ENCODE data around the gene OXNAD1.

Gene OXNAD1

DNA sequence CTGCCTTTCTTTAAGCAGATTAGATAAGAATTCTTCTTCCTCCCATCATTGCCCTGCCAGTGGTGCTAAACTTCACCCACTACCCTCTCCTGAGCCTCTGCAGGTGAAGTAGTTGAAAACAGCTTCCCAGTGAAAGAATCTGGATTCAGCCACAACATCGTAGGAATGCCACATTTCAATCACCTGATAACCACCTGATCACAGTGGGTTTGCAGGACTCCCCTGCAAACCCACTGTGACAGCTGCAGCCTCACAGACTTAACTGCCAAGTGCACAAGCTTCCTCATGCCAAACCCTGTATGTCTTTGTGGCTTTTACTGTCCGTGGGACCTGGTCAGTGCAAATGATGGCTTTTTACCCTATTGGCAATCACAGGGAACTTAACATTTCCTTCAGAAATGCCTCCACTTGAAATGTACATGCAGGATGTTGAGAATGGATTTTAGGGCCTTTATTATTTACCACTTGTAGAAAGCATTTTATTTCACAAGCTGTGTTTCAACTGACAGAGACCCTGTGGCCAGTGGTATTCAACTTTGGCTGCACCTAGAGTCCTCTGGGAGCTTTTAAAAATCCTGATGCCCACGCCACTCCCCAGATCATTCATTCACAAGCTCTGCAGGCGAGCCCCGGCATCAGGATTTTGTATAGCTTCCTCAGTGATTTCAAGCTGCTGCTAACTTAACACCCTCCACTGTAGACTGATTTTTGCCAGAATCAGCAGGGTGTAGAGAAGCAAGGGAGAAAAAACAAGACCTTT, 49.1 kb downstream of the OXNAD1 start:
- H3K4me3 ChIP-seq (ENCODE audit: low read length) = no peak overlapping the region
- TF ChIP-seq ZNF274 (IDR thresholded peaks at IDR 0.05; ENCODE audit: low read depth, low read length) = no peak

DNA sequence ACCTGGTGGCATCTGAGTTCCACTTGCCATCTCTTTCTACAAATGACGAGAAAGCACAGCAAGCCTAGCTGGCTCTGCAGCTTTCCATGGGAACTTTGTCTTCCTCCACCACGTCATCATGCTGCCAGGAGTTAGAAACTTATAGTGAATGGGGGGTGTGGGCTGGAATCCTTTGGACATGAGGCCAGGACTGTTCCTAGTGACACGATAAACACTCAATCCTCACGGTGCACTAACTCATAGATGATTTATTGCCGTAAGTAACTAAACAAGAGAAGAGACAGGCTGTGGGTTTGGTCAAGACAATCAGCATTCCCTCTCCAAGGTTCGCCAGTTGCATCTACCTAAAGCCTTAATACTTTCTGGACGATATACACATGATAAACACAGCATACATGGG, 50.6 kb downstream of the OXNAD1 start:
- no peak for TF ChIP-seq ZNF274 (IDR thresholded peaks at IDR 0.05; ENCODE audit: low read depth, low read length)
- no peak overlapping the region for H3K4me3 ChIP-seq (ENCODE audit: low read length)

DNA sequence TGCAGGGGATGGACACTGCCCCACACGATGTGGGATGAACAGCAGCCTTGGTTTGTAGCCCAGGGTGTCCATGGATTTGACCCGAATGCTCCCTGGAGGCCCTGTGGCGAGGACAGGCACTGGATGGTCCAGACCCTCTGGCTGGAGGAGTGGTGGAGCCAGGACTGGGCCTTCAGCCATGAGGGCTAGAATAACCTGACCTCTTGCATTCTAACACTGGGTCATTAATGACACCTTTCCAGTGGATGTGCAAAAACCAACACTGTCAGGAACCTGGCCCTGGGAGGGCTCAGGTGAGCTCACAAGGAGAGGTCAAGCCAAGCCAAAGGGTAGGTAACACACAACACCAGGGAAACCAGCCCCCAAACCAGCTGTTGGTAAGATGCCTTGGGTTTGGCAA, 51.4 kb downstream of the OXNAD1 start:
- no peak overlapping the region for H3K4me3 ChIP-seq (ENCODE audit: low read length)
- no peak for TF ChIP-seq ZNF274 (IDR thresholded peaks at IDR 0.05; ENCODE audit: low read depth, low read length)

DNA sequence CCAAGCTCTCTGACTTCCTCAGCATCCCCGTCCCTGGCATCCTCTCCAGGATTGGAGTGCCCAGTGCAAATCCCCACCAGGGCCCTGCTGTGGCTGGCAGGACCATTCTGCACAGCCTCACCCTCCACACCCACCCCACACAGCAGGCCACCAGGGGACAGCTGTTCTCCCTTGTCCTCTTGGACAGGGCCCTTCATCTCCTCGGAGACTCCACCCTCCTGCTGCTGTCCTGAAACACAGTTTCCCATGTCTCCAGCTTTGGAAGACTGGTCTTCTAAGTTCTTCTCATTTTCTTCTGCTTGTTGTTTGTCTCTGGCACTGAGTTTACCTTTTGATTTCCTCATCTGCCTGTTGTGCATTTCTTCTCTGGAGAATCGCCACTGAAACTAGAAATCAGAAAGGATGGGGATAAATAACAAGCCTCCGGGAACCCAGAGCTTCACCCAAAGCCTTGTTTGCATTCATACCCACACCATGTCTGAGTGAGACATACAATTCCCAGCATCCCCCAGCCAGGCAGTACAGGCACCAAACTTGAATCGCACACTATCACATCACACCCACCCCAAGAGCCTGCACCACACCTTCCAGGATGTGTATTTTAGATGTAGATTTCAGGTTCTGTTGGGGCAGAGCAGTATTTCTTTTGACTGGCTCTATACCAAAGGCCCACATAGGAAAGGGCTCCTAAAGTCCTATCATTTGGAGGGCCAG, 52.0 kb downstream of the OXNAD1 start:
- no peak overlapping the region for H3K4me3 ChIP-seq (ENCODE audit: low read length)
- no peak for TF ChIP-seq ZNF274 (IDR thresholded peaks at IDR 0.05; ENCODE audit: low read depth, low read length)

DNA sequence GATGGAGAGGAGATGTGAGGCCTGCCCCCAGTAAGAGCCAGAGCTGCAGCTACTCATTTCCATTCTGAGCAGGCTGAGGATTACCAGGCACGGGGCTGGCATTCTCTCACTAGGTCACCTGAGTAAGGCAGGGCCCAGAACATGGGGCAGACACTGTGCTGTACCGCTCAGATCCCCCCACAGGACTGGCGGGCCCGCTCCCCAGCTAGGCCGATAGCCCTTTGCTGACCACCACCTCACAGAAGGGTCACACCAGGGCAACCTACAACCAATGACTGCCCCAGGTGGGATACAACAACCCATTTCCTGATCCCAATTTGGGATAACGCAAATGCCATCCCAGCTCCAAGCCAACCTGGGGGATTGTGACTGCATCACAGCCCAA, 52.5 kb downstream of the OXNAD1 start:
- no peak for TF ChIP-seq ZNF274 (IDR thresholded peaks at IDR 0.05; ENCODE audit: low read depth, low read length)

DNA sequence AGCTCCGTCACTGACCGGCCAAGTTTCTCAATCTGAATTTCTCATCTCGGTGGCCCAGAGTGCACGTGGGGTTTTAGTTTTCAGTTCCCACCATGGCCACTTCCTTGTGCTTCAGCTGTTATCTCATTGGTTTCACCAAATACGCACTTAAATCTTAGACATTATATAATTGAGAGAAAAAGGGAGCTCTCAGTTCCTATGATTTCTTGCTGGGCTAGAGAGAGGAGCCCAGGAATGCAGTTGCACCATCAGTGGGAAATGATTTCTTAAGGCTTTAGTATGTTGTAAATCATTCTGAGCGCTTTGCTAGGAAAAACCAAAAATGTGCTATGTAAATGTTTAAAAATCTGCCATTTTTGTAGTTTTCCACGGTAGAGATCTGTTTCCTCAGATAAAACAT, 53.2 kb downstream of the OXNAD1 start:
- no peak for TF ChIP-seq ZNF274 (IDR thresholded peaks at IDR 0.05; ENCODE audit: low read depth, low read length)
- no peak overlapping the region for H3K4me3 ChIP-seq (ENCODE audit: low read length)

More for the DNA sequence above, 52.5 kb downstream of the OXNAD1 start:
- no peak overlapping the region for H3K4me3 ChIP-seq (ENCODE audit: low read length)

DNA sequence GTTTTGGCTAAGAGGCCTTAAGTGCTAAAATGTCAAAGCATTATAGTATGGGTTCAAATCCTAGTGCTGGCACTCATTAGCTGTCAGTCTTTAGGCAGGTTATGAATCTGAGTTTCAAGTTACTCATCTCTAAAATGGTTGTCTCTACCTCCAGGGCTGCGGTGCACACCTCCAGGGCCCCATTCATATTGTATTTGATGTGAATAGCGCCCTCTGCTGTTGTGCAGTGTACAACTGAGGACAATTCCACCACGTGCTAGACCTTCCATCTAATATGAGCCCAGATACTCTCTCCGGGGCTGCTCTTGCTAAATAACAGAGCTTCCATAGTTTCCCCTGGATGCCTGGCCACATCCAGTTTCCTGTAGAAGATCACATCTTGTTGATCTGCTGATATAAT, 54.3 kb downstream of the OXNAD1 start:
- H3K4me3 ChIP-seq (ENCODE audit: low read length) = no peak overlapping the region
- no peak for TF ChIP-seq ZNF274 (IDR thresholded peaks at IDR 0.05; ENCODE audit: low read depth, low read length)

DNA sequence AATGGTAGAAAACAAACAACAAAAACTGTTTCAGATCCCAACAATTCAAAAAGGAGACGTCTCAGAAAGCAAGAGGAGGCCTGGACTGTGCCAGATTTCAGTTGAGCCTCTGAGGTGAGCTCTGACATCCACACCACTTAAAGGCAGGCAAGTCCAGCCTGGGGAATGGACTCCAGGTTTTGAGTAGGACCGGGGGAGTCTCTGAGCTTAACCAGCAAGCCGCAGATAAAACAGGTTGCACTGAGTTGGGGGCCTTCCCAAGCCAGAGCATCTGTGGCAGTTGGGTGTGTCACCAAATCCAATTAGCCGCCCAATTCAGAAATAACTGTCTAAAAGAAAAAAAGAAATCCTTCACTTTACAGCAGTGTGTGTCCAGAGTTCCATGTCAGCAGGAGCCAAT, 54.7 kb downstream of the OXNAD1 start:
- H3K4me3 ChIP-seq (ENCODE audit: low read length) = no peak overlapping the region

DNA sequence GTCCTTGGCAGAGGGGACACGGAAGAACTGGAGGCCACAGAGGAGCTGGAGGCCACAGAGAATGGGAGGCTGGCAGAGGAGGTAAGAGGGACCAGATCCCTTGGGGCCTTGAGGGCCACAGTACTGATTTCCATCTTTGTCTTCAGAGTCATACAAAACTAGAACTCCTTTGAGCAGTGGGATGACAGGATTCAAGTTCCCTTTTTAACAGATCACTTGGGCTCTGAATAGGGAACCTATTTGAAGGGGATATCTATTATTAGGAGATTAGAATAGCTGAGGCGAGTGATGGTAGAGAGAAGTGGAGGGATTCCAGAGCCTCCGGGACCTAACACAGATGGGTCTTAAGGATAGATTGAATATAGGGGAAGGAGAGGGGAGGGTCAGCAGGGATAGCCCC, 55.7 kb downstream of the OXNAD1 start:
- H3K4me3 ChIP-seq (ENCODE audit: low read length) = no peak overlapping the region
- no peak for TF ChIP-seq ZNF274 (IDR thresholded peaks at IDR 0.05; ENCODE audit: low read depth, low read length)

More for the DNA sequence above, 54.7 kb downstream of the OXNAD1 start:
- TF ChIP-seq ZNF274 (IDR thresholded peaks at IDR 0.05; ENCODE audit: low read depth, low read length) = no peak

DNA sequence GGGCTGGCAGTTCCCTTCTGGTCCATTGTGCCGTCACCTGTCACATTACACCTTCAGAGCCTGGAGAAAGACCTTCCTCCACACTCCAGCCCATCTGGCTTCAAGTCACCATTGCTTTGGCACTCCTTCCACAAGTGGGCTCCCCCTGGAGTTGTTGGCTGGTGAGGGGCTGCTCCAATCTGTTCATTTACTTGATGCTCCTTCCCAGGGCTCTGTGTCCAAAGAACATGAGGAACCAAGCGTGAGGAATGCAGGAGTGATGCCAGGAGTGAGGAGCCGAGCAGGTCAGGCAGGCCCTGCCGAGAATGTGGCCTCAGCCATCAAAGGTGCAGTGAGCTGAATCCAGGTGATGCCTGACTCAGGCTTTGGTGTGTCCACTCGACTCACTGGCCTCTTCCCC, 57.2 kb downstream of the OXNAD1 start:
- no peak overlapping the region for H3K4me3 ChIP-seq (ENCODE audit: low read length)
- TF ChIP-seq ZNF274 (IDR thresholded peaks at IDR 0.05; ENCODE audit: low read depth, low read length) = no peak

DNA sequence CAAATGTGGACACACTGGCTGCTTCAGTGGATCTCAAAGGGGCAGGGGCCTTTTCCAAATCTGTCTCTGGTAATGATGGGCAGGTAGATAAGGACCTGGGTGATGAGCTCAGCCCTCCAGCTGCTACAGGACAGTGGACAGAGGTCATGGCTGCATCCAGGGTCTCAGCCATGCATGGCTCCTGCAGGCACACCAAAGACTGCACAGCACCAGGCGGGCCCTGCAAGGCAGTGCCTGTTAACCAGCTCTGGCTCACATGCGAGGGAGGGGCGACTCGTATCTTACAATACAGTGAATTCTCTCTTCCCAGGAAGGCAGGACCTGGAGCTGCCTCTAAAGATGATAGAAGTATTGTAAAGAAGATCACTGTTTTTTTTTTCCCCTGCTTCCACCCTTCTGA, 58.7 kb downstream of the OXNAD1 start:
- no peak overlapping the region for H3K4me3 ChIP-seq (ENCODE audit: low read length)
- TF ChIP-seq ZNF274 (IDR thresholded peaks at IDR 0.05; ENCODE audit: low read depth, low read length) = no peak

DNA sequence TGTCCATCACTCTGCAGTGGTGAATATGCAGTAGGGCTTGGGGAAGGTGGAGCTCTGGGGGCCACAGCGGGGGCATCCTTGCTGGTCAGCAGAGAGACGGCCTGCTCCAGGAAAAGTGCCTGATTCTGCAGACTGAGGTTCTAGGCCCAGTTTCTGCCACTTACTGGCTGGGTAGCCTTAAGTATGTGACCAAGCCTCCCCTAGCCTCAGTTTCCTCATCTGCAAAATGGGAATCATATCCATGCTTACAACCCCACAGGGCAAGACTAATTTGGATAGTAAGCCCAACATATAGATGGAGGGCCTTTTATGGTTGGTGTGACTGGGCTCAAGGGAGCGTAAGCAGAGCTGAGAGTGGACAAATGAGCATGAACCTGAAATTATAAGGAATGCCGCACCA, 60.8 kb downstream of the OXNAD1 start:
- H3K4me3 ChIP-seq (ENCODE audit: low read length) = no peak overlapping the region
- TF ChIP-seq ZNF274 (IDR thresholded peaks at IDR 0.05; ENCODE audit: low read depth, low read length) = no peak

DNA sequence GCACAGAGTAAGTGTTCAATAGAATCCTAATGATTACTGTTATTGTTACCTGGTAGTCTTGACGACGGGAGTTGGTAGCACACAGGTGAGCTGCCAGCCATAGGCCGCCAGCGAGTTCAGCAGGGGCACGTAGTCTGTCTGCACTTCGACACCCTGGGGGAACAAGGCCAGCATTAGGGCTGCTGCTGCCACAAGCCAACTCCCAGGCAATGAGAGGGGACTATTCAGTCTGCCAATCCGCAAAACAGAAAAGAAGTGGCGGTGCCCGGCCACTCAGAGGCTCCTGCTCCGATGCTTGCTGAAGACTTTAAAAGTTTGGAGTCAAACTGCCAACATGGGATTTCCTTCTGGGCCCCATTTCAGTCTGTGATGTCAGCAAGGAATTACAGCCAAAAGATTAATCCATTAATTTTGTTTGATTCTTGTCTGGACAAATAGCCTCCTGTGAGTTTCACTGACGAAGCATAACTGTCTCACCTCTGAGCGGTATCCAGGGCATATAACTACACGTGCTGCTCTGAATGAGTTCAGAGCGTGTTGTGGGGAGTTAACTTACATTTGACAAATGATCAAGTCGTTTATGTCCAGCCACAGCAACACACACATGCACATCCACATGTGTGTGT, 61.8 kb downstream of the OXNAD1 start:
- TF ChIP-seq ZNF274 (IDR thresholded peaks at IDR 0.05; ENCODE audit: low read depth, low read length) = no peak

DNA sequence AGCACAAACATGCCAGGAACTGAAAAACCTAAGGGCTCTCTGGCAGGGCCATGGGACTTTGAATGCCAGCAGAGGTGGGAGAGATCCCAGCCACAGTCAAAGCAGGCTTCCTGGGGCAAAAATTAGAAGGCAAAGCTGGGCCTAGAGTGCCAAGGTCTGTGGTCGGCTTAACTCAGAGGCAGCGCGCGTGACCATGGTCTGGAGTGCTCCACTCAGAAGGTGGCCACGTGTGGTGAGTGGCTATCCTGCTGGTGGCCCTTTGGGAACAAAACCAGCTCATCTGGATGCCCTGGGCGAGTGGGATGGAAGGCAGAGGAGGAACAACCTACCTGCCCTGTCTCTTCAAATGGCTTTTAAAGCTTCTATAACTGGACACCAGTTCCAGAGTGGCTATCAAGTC, 63.1 kb downstream of the OXNAD1 start:
- no peak overlapping the region for H3K4me3 ChIP-seq (ENCODE audit: low read length)
- TF ChIP-seq ZNF274 (IDR thresholded peaks at IDR 0.05; ENCODE audit: low read depth, low read length) = no peak

More for the DNA sequence above, 61.8 kb downstream of the OXNAD1 start:
- H3K4me3 ChIP-seq (ENCODE audit: low read length) = no peak overlapping the region

All from GM08714 (cell line).